Ecto neural progenitor cell (in vitro differentiated cells): ENCODE measurements around the gene SMC6.

Experiments
- DNase-seq: peaks from one replicate; pipeline ENCODE4 v3.0.0-alpha.2; 2018; ENCODE audit warnings: low spot score

SMC6 gene

GRCh38 chr2:17765398-17765797 lies 11.8 kb upstream of the SMC6 start:
- no peak for DNase-seq

GRCh38 chr2:17763641-17764333 lies 10.2 kb upstream of the SMC6 start:
- no peak for DNase-seq

- DNase-seq, result no peak
These were observed 8.8 kb upstream of the SMC6 start for GRCh38 chr2:17762451-17762850.

GRCh38 chr2:17759805-17760204 lies 6.2 kb upstream of the SMC6 start:
- no peak for DNase-seq

- no peak for DNase-seq
These were observed 4.5 kb upstream of the SMC6 start for GRCh38 chr2:17758118-17758517.

- DNase-seq, result no peak
These were observed 3.7 kb upstream of the SMC6 start for GRCh38 chr2:17757321-17757720.

GRCh38 chr2:17756668-17757067 lies 3.1 kb upstream of the SMC6 start:
- DNase-seq, result no peak

- DNase-seq, result no peak
These were observed 1.3 kb upstream of the SMC6 start for GRCh38 chr2:17754773-17755425.

- peak; percentile 77 for DNase-seq
These were observed 463 bp downstream of the SMC6 start for GRCh38 chr2:17752892-17753802.

- no peak for DNase-seq
These were observed 1.4 kb downstream of the SMC6 start for GRCh38 chr2:17752246-17752645.

- no peak for DNase-seq
These were observed 3.7 kb downstream of the SMC6 start for GRCh38 chr2:17749753-17750438.

- DNase-seq, result no peak
These were observed 4.9 kb downstream of the SMC6 start for GRCh38 chr2:17748745-17749144.

- DNase-seq, result no peak
These were observed 5.7 kb downstream of the SMC6 start for GRCh38 chr2:17747684-17748452.

GRCh38 chr2:17740203-17740602 lies 13.4 kb downstream of the SMC6 start:
- no peak for DNase-seq

GRCh38 chr2:17736989-17737388 lies 16.6 kb downstream of the SMC6 start:
- no peak for DNase-seq

- no peak for DNase-seq
These were observed 17.7 kb downstream of the SMC6 start for GRCh38 chr2:17735864-17736263.

- DNase-seq, result no peak
These were observed 20.0 kb downstream of the SMC6 start for GRCh38 chr2:17733599-17733998.

GRCh38 chr2:17729880-17730279 lies 23.7 kb downstream of the SMC6 start:
- DNase-seq, result no peak

GRCh38 chr2:17728210-17728609 lies 25.4 kb downstream of the SMC6 start:
- no peak for DNase-seq

GRCh38 chr2:17719562-17720371 lies 33.8 kb downstream of the SMC6 start:
- DNase-seq, result no peak

GRCh38 chr2:17718689-17719088 lies 34.9 kb downstream of the SMC6 start:
- DNase-seq, result no peak
